GM21619 (cell line): ENCODE data around the gene ATG9A.

Experiments used
- ATAC-seq: cut with Tn5 transposase; IDR thresholded peaks from one replicate; pipeline ENCODE4 v1.9.1; 2021; ENCODE audit not compliant: unreplicated experiment

ATG9A gene

GRCh38 chr2:219252900-219253752, 23.7 kb upstream of the ATG9A start, which contains the start of gene TUBA4B:
Gene TUBA4B, plus strand, starts transcription at chr2:219253243. Its CDS starts 165 bp downstream, at chr2:219253408.
- ATAC-seq: no peak

DNA sequence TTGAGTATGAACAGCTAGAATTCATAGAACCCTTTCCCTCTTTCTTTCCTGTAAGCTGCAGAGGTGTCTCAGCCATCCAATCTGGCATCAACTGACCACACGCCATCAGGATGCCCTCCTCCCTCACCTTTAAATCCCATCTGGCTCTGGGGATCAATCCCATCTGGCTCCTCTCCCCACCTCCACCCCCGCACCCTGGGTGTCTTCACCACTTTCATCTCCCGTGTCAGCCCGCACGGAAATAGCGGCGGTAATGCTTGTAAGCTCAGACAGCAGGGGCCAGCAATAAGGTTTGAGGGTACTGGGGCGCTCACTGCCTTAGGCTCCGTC, 23.1 kb upstream of the ATG9A start:
- no peak for ATAC-seq

DNA sequence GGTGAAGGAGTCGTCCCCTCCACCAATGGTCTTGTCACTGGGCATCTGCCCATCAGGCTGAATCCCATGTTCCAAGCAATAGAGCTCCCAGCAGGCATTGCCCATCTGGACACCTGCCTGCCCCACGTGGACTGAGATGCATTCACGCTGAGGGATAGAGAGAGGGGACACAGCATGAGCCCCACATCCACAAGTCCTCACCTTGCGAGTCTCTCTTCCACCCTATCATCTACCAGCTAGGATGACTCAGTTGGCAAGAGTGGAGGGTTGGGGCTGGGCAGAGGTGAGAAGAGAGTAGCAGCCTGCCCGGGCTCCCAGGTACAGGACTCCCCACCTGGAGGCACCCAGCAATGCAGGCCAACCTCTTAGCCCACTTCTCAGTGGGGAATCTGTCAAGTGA, 22.6 kb upstream of the ATG9A start:
- ATAC-seq: no peak

GRCh38 chr2:219251656-219252055, 22.2 kb upstream of the ATG9A start:
- ATAC-seq: no peak

GRCh38 chr2:219250049-219250781, 20.8 kb upstream of the ATG9A start:
- ATAC-seq: no peak

GRCh38 chr2:219249203-219249980, 20.0 kb upstream of the ATG9A start:
- ATAC-seq: peak; percentile 42

DNA sequence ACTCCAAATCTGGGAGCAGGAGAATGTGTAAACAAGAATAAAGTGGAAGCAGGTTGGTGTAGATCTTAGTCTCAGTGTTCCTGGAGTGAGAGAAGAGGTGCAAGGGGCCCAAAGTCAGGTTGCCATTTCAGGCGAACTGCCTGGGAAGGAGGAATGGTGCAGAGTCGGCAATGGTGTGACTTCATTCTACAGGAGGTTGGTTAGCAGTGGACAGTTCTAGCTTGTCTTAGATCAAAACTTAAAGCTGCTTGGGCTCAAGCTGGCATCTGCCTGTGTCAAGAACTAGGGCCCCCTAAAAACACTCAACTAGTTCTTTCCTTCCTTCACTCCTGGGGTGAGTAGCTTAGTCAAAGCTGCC, 19.4 kb upstream of the ATG9A start:
- ATAC-seq: no peak

- no peak for ATAC-seq
Measured at GRCh38 chr2:219247678-219248642, 18.5 kb upstream of the ATG9A start.

DNA sequence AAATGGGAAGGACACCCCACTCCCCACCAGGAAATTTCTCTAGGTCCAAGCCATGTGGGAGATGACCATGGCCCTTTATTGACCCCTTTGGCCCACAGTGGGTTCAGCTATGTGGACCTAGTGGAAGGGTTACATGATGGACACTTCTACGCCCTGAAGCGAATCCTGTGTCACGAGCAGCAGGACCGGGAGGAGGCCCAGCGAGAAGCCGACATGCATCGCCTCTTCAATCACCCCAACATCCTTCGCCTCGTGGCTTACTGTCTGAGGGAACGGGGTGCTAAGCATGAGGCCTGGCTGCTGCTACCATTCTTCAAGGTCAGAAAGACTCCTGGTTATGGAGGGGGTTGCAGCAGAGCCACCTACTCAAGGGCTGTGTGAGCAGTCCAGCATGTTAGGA, 17.1 kb upstream of the ATG9A start:
- ATAC-seq: no peak

- no peak for ATAC-seq
Measured at GRCh38 chr2:219245899-219246230, 16.4 kb upstream of the ATG9A start.

GRCh38 chr2:219245148-219245898, 15.9 kb upstream of the ATG9A start, which contains the start of the genes GLB1L and STK16:
Gene GLB1L, minus strand, starts transcription at chr2:219245444. Its CDS starts 1,871 bp downstream, at chr2:219243573.
Gene STK16, plus strand, starts transcription at chr2:219245479. Its CDS starts 521 bp downstream, at chr2:219246000.
- peak; percentile 58 for ATAC-seq

DNA sequence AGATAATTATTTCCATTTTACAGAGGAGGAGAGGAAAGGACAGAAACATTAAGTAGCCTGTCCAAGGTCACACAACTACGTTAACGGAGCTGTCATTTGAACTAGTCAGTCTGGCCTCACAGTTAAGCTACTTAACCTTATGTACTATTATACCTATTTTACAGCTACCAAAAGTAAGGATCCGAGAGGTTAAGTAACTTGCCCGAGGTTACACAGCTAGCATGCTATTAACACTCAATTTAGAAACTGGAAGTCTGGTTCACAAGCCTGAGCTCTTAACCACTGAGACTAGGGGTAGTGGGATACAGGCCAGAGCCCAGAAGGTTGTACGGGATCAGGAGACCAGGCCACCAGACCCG, 15.3 kb upstream of the ATG9A start:
- ATAC-seq: no peak

DNA sequence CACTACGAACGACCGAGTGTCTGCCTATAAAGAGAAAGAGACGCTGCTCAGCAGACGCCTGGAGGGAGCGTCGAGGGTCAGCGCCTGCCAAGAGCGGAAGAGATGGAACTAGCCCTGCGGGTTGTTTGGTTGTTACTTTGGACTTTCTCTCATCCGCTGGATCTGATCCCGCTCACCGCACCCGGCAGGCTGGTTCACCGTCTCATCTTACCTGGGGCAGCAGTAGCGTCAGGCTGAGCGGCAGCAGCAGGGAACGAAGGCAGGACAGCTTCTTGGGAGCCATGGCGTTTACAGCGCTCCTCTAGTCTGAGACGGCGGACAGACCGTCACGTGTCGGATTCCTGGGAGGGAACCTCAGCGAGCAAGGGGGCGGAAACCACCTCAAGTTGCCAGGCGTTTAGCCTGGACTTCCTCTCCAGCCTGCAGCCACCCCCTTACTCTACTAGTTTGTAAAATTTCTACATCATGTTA, 13.9 kb upstream of the ATG9A start:
- no peak for ATAC-seq

DNA sequence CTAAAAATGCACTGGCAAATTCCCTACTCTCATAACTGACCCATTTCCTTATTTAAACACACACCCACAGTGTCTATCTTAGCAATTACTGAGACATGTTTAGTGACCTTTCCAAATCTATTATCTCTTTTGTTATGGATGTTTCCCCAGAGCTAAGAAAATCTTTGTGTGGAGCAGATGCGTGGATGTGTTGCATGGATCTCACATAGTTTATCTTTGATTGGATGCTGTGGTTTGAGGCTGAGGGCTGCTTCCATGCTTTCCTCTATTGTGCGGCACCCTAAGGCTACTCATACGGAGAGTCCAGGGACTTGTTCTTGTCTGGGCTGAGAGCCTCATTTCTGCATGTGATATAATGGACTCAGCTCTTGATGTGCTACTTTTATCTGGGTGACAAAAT, 4.9 kb upstream of the ATG9A start:
- ATAC-seq: no peak

GRCh38 chr2:219230059-219230540, 664 bp upstream of the ATG9A start:
- no peak for ATAC-seq

DNA sequence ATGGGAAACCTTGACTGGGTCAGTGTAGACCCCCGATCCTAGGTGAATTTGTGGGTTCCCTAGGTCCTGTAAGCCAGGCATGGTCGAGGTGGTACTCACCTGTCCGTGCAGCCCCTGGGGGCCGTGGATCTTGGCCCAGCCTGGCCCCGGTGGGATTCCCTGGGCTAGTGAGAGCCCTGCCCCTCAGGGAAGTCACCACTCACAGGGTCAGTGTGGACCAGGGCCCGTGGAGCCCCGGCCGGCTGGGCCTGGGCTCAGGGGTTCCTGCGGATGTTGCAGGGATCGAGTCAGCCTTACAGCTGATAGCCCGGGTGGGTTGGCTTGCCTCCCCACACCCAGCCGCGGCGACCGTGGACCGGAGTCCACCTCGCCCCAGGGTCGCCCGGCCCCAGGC, 528 bp downstream of the ATG9A start:
- no peak for ATAC-seq

GRCh38 chr2:219228041-219228910, 1.2 kb downstream of the ATG9A start:
- ATAC-seq: no peak

DNA sequence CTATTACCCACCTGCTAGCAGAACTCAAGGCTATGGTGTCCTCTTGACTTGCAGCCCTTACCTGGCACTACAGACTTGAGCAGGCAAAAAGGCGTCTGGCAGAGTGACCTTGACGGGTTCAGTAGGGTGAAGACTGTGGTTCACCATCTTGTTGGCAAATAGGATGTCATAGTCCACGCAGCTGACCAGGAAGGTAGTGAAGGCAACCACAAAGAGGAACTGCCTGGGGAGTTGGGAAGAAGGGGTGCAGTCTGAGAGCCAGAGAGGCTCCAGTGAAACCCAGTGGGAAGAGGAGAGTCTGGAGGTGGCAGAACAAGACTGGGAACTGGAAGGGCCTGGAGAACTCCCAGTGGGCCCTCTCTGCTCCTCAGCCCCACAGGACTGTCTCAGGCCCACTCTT, 4.1 kb downstream of the ATG9A start:
- ATAC-seq: no peak
